Heart left ventricle (tissue), 16 donors: Measurements from ENCODE around the gene CX3CR1. TPM values are rescaled to one million over a fixed set of nuclear protein-coding genes. Genes with fewer than 3 reads are reported as not detected.

Source experiments
- ATAC-seq, 4 donors: fragments of 200-7000 bp; cut with Tn5 transposase; one replicate each; pipeline ENCODE4 v1.9.1; 2020 to 2022; ENCODE audit warnings: moderate library complexity in 4 of 4, mild to moderate bottlenecking in 3 of 4, moderate number of reproducible peaks in 1 of 4
- DNase-seq, 5 donors: peaks; one replicate each; pipeline ENCODE4 v3.0.0-alpha.2; 2020
- H3K27ac ChIP-seq, 12 donors: fragments of 200-600 bp; sonication (generic) in 4 of 12; one replicate each; pipeline versions ENCODE4 v1.5.0 to v1.8.0; 2016 to 2022; ENCODE audit warnings: mild to moderate bottlenecking in 2 of 12
- H3K27me3 ChIP-seq, 9 donors: fragments of 200-600 bp; sonication (generic) in 2 of 9; one replicate each; pipeline versions ENCODE4 v1.5.1 to v1.8.0; 2016 to 2022; ENCODE audit warnings: mild to moderate bottlenecking in 3 of 9
- H3K36me3 ChIP-seq, 9 donors: fragments of 200-600 bp; sonication (generic) in 2 of 9; one replicate each; pipeline versions ENCODE4 v1.5.0 to v1.8.0; 2018 to 2022; ENCODE audit warnings: mild to moderate bottlenecking in 2 of 9
- H3K4me1 ChIP-seq, 12 donors: fragments of 200-600 bp; sonication (generic) in 4 of 12; one replicate each; pipeline versions ENCODE4 v1.5.0 to v1.8.0; 2016 to 2022; ENCODE audit warnings: mild to moderate bottlenecking in 3 of 12
- H3K4me3 ChIP-seq, 12 donors: fragments of 200-600 bp; sonication (generic) in 4 of 12; one replicate each; pipeline versions ENCODE4 v1.5.0 to v1.8.0; 2017 to 2022; ENCODE audit warnings: mild to moderate bottlenecking in 9 of 12, moderate library complexity in 4 of 12
- H3K9me3 ChIP-seq, 12 donors: fragments of 200-600 bp; sonication (generic) in 4 of 12; one replicate each; pipeline versions ENCODE4 v1.5.0 to v1.8.0; 2016 to 2022; ENCODE audit warnings: mild to moderate bottlenecking in 1 of 12
- CTCF ChIP-seq, 12 donors: fragments of 200-600 bp; sonication (generic) in 4 of 12; IDR thresholded peaks; one replicate each; pipeline versions ENCODE4 v1.5.0 to v1.8.0; 2018 to 2022; ENCODE audit warnings: antibody characterized with exemption in 12 of 12, mild to moderate bottlenecking in 5 of 12
- POLR2A ChIP-seq, 2 donors: fragments of 450-650 bp; IDR thresholded peaks; one replicate each; pipeline ENCODE4 v1.6.1; 2017; ENCODE audit warnings: antibody characterized with exemption in 2 of 2, mild to moderate bottlenecking in 2 of 2, moderate library complexity in 2 of 2
- WGBS, 4 donors: extraction: QIAGEN DNeasy Blood & Tissue Kit in 2 of 4; methylation state at CpG; one replicate each; pipeline versions ENCODE4 v1.1.5 to v1.1.7; 2013 to 2018; 5-methylcytosine and 5-hydroxymethylcytosine counted together
- intact Hi-C, 10 donors: fragments of 100-400 bp; cut with DNase I; formaldehyde crosslinking; loops; one replicate each; pipeline versions ENCODE4 v1.11.1 to v1.14.2; 2022
- polyA plus RNA-seq, 2 donors: library from polyadenylated mRNA; stranded (reverse); fragments of 200-250 nt; gene quantifications; one replicate each; pipeline ENCODE4 v1.2.3, GENCODE V29; 2013
- total RNA-seq, 9 donors: library from RNA; depleted of rRNA in 2 of 9; stranded (reverse); fragments of >200 nt in 2 of 9; fragmentation: NEBNext Ultra II Directional in 3 of 9; extraction: Animal tissue kit (Norgen Biotek cat#: 25700) in 3 of 9; gene quantifications; one replicate each; pipeline versions ENCODE4 v1.1.0 to v1.2.4, GENCODE V29; 2016 to 2023
- donor health status: ischemic (EF 13 %, LVEDD 7.1; RV severe dilation, severe dysfunction).
- donor health status: healthy with polysubstance abuse.
- donor health status: DM: no; HTN: yes; CAD: no.
- donor health status: DM: no; HTN: no; CAD: no.
- donor health status: ischemic (EF 25% LVEDD 6.9; RV normal size, moderate dysfunction).
- donor health status: ischemic (EF 25% LVEDD 5.7; RV mildly dilated, moderate dysfunction).
- donor health status: healthy.
- donor health status: DM: yes; HTN: yes; CAD: no.
- donor health status: ischemic (EF 35%, LVEDD 5.7; RV mildly dilated, moderate dysfunction).
- donor health status: nonischemic (EF 11% LVEDD 7.7; RV severe dilation, severe dysfunction).
- donor health status: DM: yes; HTN: yes; CAD: no.
- donor health status: PGD.
- donor health status: ischemic (EF 29% LVEDD 5.4; RV normal size, mild dysfunction).
- donor health status: nonischemic (EF 23%, LVEDD 6.1; RV moderate dilation, normal function).

CX3CR1 gene
- total and polyA plus RNA-seq, 11 donors = 0.14 to 11.4 (median 1.1) TPM

GRCh38 chr3:39295184-39295775 lies 15.4 kb upstream of the CX3CR1 start:
- no peaks in the 10 kb centered on the region for H3K36me3 ChIP-seq
- H3K4me3 ChIP-seq = no peak overlapping the region
- H3K4me1 ChIP-seq = no peaks in the 10 kb centered on the region
- ATAC-seq (no peak), DNase-seq (no peak)
- H3K27me3 ChIP-seq = no peaks in the 10 kb centered on the region
- no peak overlapping the region for H3K27ac ChIP-seq
- intact Hi-C loops = loop anchor here in 1 of 10 donors (10.0 kb wide), 1 partner anchor 80 kb away; no protein-coding TSS in a partner anchor
- TF ChIP-seq CTCF (IDR thresholded peaks at IDR 0.05) (no peak), POLR2A (IDR thresholded peaks at IDR 0.05) (no peak)
- 84 to 92% (median 89%) methylated on average over 5 of the region's 5 CpGs for WGBS, 4 donors
- H3K9me3 ChIP-seq = peaks cover 0 to 22% (median 16%) of the 10 kb centered on the region in 12 donors

GRCh38 chr3:39294446-39295183 lies 14.8 kb upstream of the CX3CR1 start:
- intact Hi-C loops = loop anchor here in 4 of 10 donors (5.0 to 10.0 kb wide), 4 partner anchors 80 to 107 kb away; partner anchors contain the start of gene XIRP1 (in 2 of the 4)
- Histone ChIP-seq H3K27me3 (no peaks in the 10 kb centered on the region), H3K4me3 (no peak overlapping the region), H3K36me3 (no peaks in the 10 kb centered on the region), H3K9me3 (peaks cover 0 to 15% (median 9%) of the 10 kb centered on the region in 12 donors), H3K27ac (no peak overlapping the region), H3K4me1 (no peaks in the 10 kb centered on the region)
- DNase-seq = no peak
- no peak for ATAC-seq
- 55 to 76% (median 72%) methylated on average over 10 of the region's 10 CpGs for WGBS, 4 donors
- TF ChIP-seq POLR2A (IDR thresholded peaks at IDR 0.05) (no peak), CTCF (IDR thresholded peaks at IDR 0.05) (no peak)

- H3K27ac ChIP-seq = no peak overlapping the region
- ATAC-seq (no peak), DNase-seq (no peak)
- H3K4me3 ChIP-seq = no peak overlapping the region
- peaks cover 0 to 6% (median 0%) of the 10 kb centered on the region in 12 donors for H3K4me1 ChIP-seq
- 78 to 85% (median 78%) methylated on average over 4 of the region's 4 CpGs for WGBS, 4 donors
- no peaks in the 10 kb centered on the region for H3K27me3 ChIP-seq
- no peaks in the 10 kb centered on the region for H3K9me3 ChIP-seq
- intact Hi-C loops = loop anchor here in 4 of 10 donors (5.0 to 10.0 kb wide), 4 partner anchors 82 to 106 kb away; partner anchors contain the start of gene XIRP1 (in 2 of the 4)
- no peaks in the 10 kb centered on the region for H3K36me3 ChIP-seq
- no peak for TF ChIP-seq CTCF (IDR thresholded peaks at IDR 0.05)
- no peak for TF ChIP-seq POLR2A (IDR thresholded peaks at IDR 0.05)
Observed at GRCh38 chr3:39292961-39293360, 13.1 kb upstream of the CX3CR1 start.

- peak; percentile 23 to 69 (median 60) for ATAC-seq
- 17 to 23% (median 19%) methylated on average over 5 of the region's 5 CpGs for WGBS, 4 donors
- peaks cover 0 to 6% (median 0%) of the 10 kb centered on the region in 12 donors for H3K4me1 ChIP-seq
- no peaks in the 10 kb centered on the region for H3K27me3 ChIP-seq
- TF ChIP-seq POLR2A (IDR thresholded peaks at IDR 0.05) (no peak), CTCF (IDR thresholded peaks at IDR 0.05) (peak; percentile 77 to 98 (median 94))
- no peak overlapping the region for H3K27ac ChIP-seq
- H3K36me3 ChIP-seq = no peaks in the 10 kb centered on the region
- peak; percentile 48 to 76 (median 58) for DNase-seq
- intact Hi-C loops = loop anchor here in 4 of 10 donors (2.0 to 10.0 kb wide), 5 partner anchors 83 to 165 kb away; partner anchors contain the start of gene XIRP1 (in 2 of the 4)
- no peaks in the 10 kb centered on the region for H3K9me3 ChIP-seq
- no peak overlapping the region for H3K4me3 ChIP-seq
Observed at GRCh38 chr3:39291903-39292329, 12.1 kb upstream of the CX3CR1 start.
